Measurements from ENCODE around the gene RAB34.
A peak's percentile ranks its signal among the peaks of the same experiment; 100 is the strongest.

Gene RAB34

GRCh38 chr17:28717578-28718332 is at the start of gene RAB34:
TSS of gene RAB34 (minus strand) at chr17:28717868. CDS start at chr17:28717266, 602 bp downstream.
- DNase-seq = no peak

- DNase-seq = no peak
Measured at GRCh38 chr17:28765038-28765437, 47.4 kb upstream of the RAB34 start.

DNA sequence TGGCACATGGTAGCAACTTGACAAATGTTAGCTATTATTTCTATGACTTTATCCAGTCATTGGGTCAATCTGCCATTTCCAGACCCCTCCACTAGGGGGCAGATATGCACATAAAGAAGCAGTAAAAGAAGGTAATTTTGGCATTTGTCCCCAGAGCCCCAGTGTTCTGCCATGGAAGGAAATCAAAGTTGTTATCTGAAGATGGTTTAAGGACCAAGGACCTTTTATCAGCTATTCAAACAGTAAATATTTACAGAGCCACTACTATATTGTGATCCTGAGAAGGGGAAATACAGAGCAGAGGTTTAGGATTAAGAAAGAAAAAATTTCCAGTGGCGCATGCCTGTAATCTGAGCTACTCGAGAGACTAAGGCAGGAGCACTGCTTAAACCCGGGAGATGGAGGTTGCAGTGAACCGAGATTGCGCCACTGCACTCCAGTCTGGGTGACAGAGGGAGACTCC is 46.2 kb upstream of the RAB34 start:
- DNase-seq = peak; percentile 81

DNA sequence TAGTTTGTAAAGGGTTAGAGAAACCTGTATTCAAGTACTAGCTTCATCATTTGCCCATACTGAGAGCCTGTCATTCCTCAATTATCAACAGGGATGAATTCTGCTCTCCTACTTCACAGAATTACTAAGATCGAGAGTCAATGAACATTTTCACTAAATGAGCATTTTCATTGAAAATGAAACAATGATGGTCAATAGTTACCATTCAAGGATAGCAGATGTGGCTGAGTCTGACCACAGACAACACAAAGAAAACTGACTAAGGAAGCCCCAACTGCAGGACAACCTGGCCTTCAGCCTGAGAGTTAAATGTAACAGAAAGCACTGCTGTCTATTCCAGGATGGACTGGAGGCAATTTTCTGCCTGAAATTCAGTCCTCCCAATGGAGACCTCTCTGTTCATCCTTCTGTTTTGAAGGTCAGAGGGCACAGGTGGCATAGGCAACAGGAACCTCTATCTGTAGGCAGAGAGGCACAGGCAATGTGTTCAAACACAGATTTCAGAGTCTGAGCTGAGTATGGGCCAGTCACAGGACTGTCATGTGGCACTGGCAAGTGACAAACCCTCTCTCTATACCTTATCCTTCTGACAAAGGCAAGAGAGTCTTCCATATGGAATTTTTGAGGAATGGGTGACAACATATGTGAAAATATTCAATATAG is 45.6 kb upstream of the RAB34 start:
- no peak for DNase-seq

DNA sequence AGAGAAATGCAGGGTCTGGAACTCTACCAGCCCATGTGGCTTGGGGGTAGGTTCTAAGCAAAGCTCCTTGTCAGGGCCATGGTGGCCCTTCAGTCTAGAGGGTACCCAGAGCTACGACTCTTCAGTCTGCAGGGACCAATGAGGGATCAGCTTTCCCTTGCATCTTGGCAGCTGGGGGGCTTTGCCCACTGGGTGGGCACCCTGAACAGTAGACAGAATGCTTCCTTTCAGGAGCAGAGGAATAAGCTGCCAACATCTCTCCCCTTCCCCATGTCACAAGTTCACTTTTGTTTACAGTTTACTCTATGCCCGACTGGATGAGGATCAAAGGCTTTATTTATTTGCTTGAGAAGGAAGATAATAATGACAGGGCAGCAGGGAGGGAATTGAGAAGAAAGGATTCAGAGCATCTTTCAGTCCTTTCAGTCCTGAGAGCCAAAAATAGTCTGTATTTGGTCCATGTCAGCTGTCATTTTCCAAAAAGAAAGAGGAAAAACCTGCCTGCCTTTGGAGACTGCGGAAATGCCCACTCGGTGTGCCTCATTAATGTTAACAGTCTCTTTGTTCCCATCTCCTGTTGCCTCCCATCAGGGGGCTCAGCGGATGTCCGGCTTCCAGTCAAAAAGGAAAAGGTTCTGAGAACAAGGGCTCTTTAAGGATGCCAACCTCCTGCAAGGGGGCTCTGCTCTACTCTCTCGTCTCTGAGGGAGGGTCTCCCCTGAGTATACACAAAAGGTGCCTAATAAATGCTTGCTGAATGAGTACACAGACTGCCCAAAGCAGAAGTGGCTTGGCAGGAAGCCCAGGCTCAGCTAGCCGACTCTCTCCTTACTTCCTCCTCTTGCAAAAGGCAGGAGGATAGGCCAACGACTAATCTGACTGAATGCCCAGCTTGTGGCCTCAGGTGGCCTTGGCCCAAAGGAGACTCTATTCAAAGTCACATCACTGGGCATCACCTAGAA is 43.2 kb upstream of the RAB34 start:
- DNase-seq = no peak

DNA sequence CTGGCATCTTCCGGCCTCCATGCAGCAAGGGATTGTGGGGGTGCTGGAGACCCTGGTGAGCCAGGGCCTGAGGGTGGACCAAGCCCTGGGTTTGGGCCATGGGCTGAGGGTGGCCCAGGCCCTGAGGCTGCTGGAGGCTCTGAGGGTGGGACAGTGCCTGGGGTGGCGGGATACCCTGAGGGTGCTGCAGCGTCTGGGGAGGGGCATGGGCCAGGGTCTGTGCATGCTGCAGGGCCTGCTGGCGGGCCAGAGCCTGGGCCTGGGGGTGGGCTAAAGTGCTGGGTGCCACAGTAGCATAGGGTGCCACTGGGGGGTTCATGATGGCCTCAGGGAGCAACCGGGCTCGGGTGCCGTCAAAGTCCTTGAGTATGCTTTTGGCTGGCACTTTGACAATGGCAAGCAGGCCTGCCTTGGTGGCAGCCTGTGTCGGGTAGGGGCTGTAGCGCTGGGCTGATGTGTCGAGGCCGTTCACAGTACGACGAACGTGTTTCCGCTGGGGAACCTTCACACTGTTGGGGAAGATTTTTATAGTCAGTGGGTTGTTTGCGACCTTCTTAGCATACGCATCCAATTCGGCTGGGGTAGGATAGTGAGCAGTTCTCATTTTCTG is 41.7 kb upstream of the RAB34 start:
- no peak for DNase-seq

- DNase-seq = no peak
Measured at GRCh38 chr17:28758411-28759121, 40.9 kb upstream of the RAB34 start.

- no peak for DNase-seq
Measured at GRCh38 chr17:28756049-28756804, 38.6 kb upstream of the RAB34 start.

- DNase-seq = no peak
Measured at GRCh38 chr17:28755486-28755885, 37.8 kb upstream of the RAB34 start.

DNA sequence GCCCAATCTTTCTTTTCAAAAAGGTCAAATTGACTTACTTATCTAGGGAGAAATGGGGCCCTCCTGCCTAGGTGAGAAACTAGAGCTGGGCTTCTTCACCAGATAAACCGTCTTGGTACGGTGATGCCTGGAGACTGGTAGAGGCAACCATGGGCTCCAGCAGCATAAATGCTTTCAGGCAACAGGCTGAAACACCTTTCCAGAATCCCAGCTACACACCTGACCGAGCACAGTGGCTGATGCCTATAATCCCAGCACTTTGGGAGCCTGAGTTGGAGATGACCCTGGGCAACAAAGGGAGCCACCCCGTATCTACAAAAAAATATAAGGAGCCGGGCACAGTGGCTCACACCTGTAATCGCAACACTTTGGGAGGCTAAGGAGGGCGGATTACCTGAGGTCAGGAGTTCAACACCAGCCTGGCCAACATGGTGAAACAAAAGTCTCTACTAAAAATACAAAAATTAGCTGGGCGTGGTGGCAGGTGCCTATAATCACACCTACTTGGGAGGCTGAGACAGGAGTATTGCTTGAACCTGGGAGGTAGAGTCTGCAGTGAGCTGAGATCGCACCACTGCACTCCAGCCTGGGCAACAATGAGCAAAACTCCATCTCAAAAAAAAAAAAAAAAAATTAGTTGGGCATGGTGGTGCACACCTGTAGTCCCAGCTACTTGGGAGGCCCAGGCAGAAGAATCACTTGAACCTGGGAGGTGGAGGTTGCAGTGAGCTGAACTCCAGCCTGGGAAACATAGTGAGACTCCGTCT is 34.1 kb upstream of the RAB34 start:
- DNase-seq = no peak

- DNase-seq = peak; percentile 91
Measured at GRCh38 chr17:28750178-28751047, 32.7 kb upstream of the RAB34 start.

DNA sequence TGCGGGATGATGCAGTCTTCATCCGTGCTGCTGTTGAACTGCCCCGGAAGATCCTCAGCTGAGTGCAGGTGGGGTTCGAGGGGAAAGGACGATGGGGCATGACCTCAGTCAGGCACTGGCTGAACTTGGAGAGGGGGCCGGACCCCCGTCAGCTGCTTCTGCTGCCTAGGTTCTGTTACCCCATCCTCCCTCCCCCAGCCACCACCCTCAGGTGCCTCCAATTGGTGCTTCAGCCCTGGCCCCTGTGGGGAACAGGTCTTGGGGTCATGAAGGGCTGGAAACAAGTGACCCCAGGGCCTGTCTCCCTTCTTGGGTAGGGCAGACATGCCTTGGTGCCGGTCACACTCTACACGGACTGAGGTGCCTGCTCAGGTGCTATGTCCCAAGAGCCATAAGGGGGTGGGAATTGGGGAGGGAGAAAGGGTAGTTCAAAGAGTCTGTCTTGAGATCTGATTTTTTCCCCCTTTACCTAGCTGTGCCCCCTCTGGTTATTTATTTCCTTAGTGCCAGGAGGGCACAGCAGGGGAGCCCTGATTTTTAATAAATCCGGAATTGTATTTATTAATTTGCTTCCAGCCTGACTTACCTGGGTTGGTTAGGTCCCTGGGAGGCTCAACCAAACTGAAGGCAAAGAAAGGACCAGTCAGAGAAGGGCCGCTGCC is 32.0 kb upstream of the RAB34 start:
- no peak for DNase-seq

GRCh38 chr17:28748852-28749515 is 31.3 kb upstream of the RAB34 start:
- no peak for DNase-seq

- no peak for DNase-seq
Measured at GRCh38 chr17:28747801-28748750, 30.4 kb upstream of the RAB34 start.

DNA sequence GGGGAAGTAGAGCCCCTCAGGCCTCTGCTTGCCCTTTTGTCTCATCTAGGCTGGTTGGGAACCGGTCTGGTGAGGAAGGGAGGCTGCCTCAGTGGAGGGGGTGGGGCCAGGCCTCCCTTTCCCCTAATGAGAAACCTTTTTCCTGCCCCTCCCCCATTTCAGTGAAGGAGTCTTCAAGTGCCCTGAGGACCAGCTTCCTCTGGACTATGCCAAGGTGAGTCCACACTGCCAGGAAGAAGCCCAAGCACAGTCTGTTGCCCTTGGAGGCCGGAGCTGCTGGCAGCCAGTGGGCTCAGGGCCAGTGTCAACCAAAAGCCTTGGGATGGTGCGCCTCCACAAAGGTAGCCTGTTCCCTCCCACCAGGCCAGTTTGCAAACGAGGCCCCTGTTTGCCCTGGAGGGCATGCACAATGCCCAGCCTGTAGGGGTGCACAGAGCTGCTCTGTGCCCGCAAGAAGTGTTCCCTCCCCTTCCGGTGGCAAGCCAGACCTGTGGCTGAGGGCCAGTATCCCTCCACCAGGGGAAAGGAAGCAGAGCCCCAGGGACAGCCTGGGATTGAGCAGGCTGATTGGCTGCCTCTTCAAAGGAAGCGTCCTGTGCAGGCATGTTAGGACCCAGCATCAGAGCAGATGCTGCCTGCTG is 29.5 kb upstream of the RAB34 start:
- DNase-seq = no peak

DNA sequence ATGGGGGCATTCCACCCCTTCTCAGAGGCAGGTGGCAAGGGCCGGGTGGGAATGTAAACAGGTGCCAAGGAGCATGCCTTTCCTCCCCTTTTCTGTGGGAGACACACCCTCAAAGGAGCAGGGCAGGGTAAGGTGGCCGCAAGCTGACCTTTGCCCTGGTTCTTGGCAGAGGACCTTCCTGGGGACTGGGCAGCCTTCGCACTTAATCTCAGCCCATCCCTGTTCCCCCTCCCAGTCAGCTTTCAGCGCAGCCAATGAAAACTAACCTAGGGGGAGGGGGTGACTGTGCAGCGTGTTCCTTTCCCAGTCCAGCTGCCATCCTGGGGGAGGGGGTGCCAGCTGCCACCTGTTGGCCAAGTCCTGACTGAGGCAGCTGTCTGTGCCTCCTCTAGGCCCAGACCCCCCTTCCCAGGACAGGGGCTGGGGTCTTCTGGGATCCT is 29.0 kb upstream of the RAB34 start:
- DNase-seq = no peak
